Forelimb muscle (tissue), 1 donor: Measurements from ENCODE around the gene NCR3LG1. TPM values are rescaled to one million over a fixed set of nuclear protein-coding genes. Genes with fewer than 3 reads are reported as not detected.

Experiments used
- DNase-seq: peaks from one replicate; pipeline ENCODE4 v3.0.0-alpha.2; 2013; ENCODE audit warnings: low read depth
- polyA plus RNA-seq: library from polyadenylated mRNA; unstranded; fragments of 120-200 nt; gene quantifications from one replicate; pipeline ENCODE4 v1.2.1, GENCODE V29; 2013; ENCODE audit not compliant: insufficient read length

Gene NCR3LG1, protein sequence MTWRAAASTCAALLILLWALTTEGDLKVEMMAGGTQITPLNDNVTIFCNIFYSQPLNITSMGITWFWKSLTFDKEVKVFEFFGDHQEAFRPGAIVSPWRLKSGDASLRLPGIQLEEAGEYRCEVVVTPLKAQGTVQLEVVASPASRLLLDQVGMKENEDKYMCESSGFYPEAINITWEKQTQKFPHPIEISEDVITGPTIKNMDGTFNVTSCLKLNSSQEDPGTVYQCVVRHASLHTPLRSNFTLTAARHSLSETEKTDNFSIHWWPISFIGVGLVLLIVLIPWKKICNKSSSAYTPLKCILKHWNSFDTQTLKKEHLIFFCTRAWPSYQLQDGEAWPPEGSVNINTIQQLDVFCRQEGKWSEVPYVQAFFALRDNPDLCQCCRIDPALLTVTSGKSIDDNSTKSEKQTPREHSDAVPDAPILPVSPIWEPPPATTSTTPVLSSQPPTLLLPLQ
- 0.29 TPM for polyA plus RNA-seq

GRCh38 chr11:17351510-17352176, at the start of gene NCR3LG1:
TSS of gene NCR3LG1 (plus strand) at chr11:17351800. CDS start at chr11:17351970, 170 bp downstream.
- DNase-seq = no peak

DNA sequence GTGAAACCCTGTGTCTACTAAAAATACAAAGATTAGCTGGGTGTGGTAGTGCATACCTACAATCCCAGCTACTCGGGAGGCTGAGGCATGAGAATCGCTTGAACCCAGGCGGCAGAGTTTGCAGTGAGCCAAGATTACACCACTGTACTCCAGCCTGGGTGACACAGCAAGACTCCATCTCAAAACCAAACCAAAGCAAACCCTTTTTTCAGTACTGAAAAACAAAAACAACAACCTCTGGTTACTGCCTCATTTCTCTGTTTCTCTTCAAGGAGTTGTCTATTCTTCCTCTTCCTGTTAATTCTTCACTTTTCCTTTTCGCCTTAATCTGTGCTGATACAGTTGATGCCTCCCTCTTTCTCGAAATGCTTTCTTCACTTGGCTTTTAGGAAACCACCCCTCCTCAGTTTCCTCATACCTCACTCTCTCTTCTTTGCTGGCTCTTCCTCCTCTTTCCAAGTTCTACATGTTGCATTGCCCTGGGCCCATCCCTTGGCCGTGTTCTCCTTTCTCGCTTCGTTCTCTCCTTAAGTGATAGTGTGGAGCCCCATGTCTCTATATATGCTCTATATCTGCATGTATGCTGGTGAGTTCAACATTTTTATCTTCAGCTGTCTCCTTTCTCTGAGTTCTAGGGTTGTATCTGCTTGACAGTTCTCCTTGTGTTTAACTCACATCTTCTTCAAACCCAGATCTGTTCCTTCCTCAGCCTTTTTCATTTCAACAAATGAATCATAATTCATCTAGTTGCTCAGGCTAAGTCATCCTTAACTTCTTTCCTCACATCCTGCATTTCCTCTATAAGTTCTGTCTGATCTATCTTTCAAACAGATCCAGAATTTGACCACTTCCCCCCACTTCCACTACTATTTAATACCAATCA, 38.0 kb upstream of the NCR3LG1 start:
- DNase-seq = no peak

DNA sequence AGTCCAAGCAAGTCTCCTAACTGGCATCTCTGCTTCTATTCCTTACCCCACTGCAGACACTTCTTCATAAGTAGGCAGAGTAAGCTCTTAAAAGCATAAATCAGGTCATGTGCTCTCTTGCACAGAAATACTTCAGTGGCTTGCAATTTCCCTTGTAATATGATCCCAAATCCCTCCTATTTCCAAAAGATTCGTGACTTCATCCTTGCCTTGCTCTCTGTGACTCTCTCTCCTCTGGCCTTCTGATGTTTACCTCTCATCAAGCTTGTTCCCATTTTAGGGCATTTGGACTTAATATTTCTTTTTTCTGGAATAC, 37.4 kb upstream of the NCR3LG1 start:
- DNase-seq = no peak

DNA sequence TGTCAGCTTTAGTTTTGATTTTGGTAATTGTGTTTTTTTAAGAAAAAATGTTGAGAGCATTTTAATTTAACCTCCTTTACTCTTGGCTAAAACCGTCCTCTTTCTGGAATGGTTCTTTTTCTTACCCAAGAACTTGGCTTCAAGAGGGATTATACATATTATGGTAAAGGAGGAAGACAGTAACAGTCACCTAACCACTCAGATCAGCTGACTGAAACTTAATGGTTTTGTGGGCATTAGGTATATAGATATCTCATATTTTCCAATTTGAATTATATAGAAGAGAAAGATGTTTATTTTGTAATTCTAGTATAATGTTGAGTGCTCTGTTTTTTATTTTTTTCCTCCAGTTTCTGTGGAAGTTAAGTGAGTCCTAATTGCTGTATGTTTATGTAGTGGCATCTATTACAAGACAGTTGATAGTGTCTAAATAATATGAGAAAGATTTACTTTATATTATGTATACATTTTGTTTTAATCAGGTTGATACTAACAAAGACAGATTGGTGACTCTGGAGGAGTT, 36.6 kb upstream of the NCR3LG1 start:
- DNase-seq = no peak

DNA sequence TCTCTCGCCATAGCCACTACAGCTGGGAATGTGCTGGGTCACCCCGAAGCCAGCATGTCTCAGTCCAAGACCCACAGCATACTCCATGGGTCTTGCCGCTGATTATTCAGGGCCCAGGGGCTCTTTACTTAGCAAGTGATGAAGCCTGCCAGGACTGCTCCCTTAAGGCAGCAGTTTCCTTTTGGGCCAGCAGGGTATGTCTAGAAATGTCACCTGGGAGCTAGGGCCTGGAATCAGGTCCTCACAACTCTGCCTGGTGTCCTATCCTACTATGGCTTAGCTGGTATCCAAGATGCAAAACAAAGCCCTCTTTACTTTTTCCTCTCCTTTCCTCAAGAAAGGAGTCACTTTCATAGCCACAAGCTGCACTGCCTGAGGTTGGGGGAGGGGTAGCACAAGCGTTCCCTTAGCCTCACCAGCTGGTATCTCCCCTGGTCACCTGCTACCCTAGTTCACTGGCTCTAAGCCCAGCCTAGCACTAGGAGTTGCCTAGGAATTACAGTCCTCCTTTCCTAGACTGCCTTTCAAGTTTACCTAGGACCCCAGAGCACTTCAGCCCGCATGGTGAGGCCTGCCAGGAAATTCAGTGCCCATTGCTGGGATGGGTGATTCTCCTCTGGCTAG, 22.6 kb upstream of the NCR3LG1 start:
- DNase-seq = no peak

DNA sequence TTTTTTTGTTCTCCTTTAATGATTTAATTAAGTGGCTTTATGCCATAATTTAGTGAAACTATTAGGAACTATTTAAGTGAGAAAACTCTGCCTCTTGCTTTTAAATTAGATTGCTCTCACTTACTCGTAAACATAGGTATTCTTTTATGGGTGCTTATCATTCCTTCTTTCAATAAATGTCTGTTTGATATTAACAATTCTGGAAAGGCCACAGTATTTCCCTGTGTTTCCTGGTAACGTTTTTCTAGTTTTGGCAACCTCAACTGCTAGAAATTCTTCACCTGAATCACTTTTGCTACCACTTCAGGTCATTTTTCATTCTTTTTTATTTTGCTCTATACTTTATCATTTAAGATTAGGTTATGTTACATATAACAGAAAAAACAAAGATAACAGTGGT, 19.9 kb upstream of the NCR3LG1 start:
- no peak for DNase-seq

DNA sequence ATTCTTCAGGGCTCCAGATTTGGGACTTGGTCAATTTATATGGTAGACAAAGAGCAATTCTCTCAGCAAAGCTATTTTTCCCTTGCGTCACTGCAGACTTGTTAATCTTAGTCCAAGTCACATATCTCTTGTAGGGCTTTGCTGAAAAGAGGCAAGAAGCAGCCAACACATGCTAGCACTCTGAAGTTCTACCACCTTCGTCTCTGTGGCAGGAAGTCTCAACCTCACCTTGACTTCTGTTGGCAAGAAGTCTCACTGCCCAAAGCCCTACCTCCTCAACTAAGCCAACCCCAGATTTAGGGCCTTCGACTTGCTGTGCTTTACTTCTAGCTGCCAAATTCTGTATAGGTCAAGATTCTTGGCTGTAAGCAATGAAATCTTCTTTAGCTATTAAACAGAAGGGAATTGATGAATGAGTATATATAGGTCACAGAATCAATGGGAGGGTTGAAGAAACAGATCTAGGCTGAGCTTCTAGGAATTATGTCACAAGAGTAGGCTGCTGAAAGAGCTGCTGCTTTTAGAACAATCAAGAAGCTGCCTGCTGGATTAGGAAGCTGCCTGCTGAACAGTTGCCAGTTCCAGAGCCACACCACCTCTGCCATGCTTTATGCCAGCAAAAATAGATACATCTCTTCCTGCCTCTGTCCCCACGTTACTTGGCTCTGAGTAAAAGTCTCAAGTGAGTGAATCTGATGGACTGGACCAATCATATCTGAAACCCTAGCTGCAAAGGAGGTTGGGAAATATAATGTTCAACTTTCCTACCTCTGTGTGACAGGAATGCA, 17.6 kb upstream of the NCR3LG1 start:
- no peak for DNase-seq

DNA sequence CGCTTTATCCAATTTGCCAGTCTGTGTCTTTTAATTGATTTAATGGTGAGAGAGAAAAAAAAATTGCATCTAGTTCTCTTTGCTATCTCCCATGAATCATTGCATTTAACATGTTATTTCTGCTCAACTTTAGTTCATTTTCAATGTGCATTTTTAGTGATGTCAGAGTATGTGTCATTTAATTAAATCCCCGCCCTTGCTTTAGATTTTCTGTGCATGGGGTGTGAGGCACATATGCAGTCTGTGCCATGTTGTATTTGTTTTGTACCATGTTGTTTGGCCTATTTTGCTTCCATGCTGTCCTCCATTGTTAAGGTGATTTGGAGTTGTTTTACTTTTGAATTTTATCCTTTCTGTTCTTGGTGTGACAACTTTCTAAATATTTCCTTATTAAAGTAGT, 8.3 kb upstream of the NCR3LG1 start:
- DNase-seq = no peak

DNA sequence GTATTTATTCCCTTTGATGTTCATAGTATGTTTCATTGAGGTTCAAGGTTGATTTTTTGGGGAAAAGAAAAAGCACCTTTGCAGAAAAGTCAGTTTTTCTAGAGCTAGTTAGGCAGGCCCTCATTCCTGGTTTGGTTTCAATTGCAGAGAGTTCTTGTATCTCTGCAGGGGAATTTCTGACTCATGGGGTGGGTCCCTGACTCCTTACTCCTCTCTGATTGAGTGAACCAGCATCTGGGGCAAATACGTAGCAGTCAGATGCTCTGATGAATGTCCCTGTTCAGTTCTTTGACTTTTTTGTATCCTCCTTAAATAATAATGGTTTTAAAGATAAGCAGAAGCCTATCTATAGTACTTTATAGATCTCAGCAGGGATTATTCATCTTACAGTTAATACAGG, 7.7 kb upstream of the NCR3LG1 start:
- DNase-seq = no peak

- DNase-seq = no peak
These were observed 3.9 kb upstream of the NCR3LG1 start for GRCh38 chr11:17347676-17348075.

GRCh38 chr11:17350455-17351171, 987 bp upstream of the NCR3LG1 start:
- DNase-seq = no peak

- no peak for DNase-seq
These were observed 459 bp upstream of the NCR3LG1 start for GRCh38 chr11:17351172-17351509.

GRCh38 chr11:17352950-17353820, 1.6 kb downstream of the NCR3LG1 start:
- DNase-seq = no peak

DNA sequence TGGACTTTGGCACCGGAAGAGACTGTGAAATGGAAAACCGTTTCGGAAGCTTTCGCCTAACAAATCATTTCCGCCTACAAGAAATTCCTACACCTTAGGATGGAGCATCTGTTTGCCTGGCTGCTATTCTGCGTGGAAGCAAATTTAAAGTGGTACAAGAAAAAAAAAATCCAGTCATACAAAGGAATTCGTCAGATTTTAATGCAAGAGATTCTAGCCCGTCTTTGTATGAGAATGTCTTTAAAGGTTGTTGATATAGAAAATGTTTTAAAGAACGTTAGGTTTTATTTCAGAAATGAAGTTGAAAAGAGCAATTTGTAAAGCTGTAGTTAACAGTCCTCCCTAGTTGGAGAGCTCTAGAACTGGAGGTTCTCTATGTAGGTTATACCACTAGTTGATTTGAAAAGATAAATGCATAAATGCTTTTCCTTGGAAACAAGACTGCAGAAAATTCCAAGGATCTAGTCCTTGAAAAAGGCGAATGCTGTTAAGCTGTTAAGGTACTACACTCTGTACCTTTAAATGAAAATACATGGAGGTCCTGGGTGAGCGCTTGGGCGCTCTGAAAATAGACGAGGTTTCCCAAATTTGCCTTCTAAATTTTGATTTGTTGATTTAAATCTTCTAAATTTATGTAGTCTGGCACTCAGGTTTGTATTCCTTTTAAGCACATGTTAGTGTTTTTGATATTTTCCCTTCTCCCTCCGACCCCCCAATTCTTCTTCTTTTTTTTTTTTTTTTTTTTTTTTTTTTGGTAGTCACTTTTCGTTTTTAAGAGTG, 2.4 kb downstream of the NCR3LG1 start:
- no peak for DNase-seq

- no peak for DNase-seq
These were observed 3.0 kb downstream of the NCR3LG1 start for GRCh38 chr11:17354601-17354991.

- no peak for DNase-seq
These were observed 14.9 kb downstream of the NCR3LG1 start for GRCh38 chr11:17366495-17366894.

GRCh38 chr11:17368551-17368950, 17.0 kb downstream of the NCR3LG1 start:
- no peak for DNase-seq

DNA sequence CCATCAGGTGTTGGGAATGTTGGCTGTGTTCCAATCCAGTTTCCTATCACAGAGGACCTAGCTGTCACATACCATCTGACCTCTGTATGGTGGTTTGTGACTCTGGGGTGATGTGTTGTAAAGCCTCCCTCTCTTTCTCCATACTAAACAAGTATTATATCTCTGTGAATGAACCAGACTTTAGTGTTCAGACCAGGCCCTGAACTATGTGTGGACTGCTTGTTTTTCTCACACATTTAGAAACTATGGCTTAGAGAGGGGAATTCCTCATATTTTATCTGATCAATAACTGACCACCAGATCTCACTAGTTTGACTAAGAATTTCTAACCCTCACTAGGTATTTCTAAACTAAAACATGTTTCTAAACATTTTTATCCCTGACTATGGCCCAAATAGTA, 17.5 kb downstream of the NCR3LG1 start:
- DNase-seq = no peak
